HG03135 (cell line): Measurements from ENCODE around the gene SURF6.
A peak's percentile ranks its signal among the peaks of the same experiment; 100 is the strongest.
"Not testable (repeated sequence)": the region's sequence is repeated elsewhere in the genome, so short reads cannot be mapped to it uniquely, and the experiment has no call there.

Source experiments
- ATAC-seq: cut with Tn5 transposase; IDR thresholded peaks from one replicate; pipeline ENCODE4 v1.9.1; 2021; ENCODE audit warnings: mild to moderate bottlenecking, moderate library complexity; ENCODE audit not compliant: unreplicated experiment

Gene SURF6

GRCh38 chr9:133335924-133336811 lies at the start of gene SURF6:
Gene SURF6 (minus strand): TSS chr9:133336188. CDS start chr9:133336132, 56 bp downstream.
- ATAC-seq, result peak; percentile 73

GRCh38 chr9:133385452-133385851 lies 49.5 kb upstream of the SURF6 start:
- ATAC-seq, result no peak

- no peak for ATAC-seq
Measured at GRCh38 chr9:133384736-133385321, 48.8 kb upstream of the SURF6 start.

- ATAC-seq, result no peak
Measured at GRCh38 chr9:133383438-133383837, 47.5 kb upstream of the SURF6 start.

GRCh38 chr9:133382507-133383141 lies 46.6 kb upstream of the SURF6 start:
- ATAC-seq, result no peak

GRCh38 chr9:133380734-133381133 lies 44.7 kb upstream of the SURF6 start:
- ATAC-seq, result no peak

- ATAC-seq, result no peak
Measured at GRCh38 chr9:133379153-133380086, 43.4 kb upstream of the SURF6 start.

- no peak for ATAC-seq
Measured at GRCh38 chr9:133378408-133378962, 42.5 kb upstream of the SURF6 start.

GRCh38 chr9:133377721-133378216 lies 41.8 kb upstream of the SURF6 start:
- no peak for ATAC-seq

GRCh38 chr9:133377280-133377679 lies 41.3 kb upstream of the SURF6 start:
- ATAC-seq, result not testable (repeated sequence)

- peak; percentile 90 for ATAC-seq
Measured at GRCh38 chr9:133375724-133376654, 40.0 kb upstream of the SURF6 start, which contains the start of the genes STKLD1 and SURF4. Gene STKLD1 (plus strand): TSS chr9:133376366. CDS start chr9:133376474, 108 bp downstream. Gene SURF4 (minus strand): TSS chr9:133376060. CDS start chr9:133375969, 91 bp downstream.

GRCh38 chr9:133375116-133375723 lies 39.2 kb upstream of the SURF6 start:
- peak; percentile 11 for ATAC-seq

- no peak for ATAC-seq
Measured at GRCh38 chr9:133374612-133375115, 38.7 kb upstream of the SURF6 start.

GRCh38 chr9:133372144-133372543 lies 36.2 kb upstream of the SURF6 start:
- ATAC-seq, result no peak

- ATAC-seq, result no peak
Measured at GRCh38 chr9:133371261-133371711, 35.3 kb upstream of the SURF6 start.

- no peak for ATAC-seq
Measured at GRCh38 chr9:133370685-133371084, 34.7 kb upstream of the SURF6 start.

- ATAC-seq, result no peak
Measured at GRCh38 chr9:133369933-133370332, 33.9 kb upstream of the SURF6 start.

GRCh38 chr9:133369422-133369821 lies 33.4 kb upstream of the SURF6 start:
- no peak for ATAC-seq
